ENCODE data around the gene UBE2R2. TPM values are rescaled to one million over a fixed set of nuclear protein-coding genes. Genes with fewer than 3 reads are reported as not detected.
A peak's percentile ranks its signal among the peaks of the same experiment; 100 is the strongest.
"Not testable (repeated sequence)": the region's sequence is repeated elsewhere in the genome, so short reads cannot be mapped to it uniquely, and the experiment has no call there.

UBE2R2 gene
- total and polyA plus RNA-seq, 12 donors = 15.8 to 47.9 (median 41.4) TPM

GRCh38 chr9:33818167-33818846, 1.3 kb downstream of the UBE2R2 start:
- Histone ChIP-seq H3K4me3 (peak overlapping the region; percentile 65 to 96 (median 90)), H3K9me3 (no peaks in the 10 kb centered on the region), H3K27me3 (no peaks in the 10 kb centered on the region), H3K36me3 (peaks cover 0 to 4% (median 0%) of the 10 kb centered on the region in 9 donors), H3K27ac (peak overlapping the region; percentile 98 to 100 (median 99)), H3K4me1 (peaks cover 6 to 74% (median 58%) of the 10 kb centered on the region in 9 donors)
- no peak for TF ChIP-seq CTCF (IDR thresholded peaks at IDR 0.05)
- intact Hi-C loops (cut with DNase I) = loop anchor here in 9 of 10 donors (5.0 to 10.0 kb wide), 9 partner anchors 34 to 436 kb away; no protein-coding TSS in a partner anchor
- WGBS, 2 donors = 1% methylated on average over 18 of the region's 18 CpGs
- ATAC-seq = peak in 7 of 8 donors; percentile 0 to 34 (median 23)
- peak in 1 of 2 donors; percentile 61 for DNase-seq

GRCh38 chr9:33818847-33819500, 2.0 kb downstream of the UBE2R2 start:
- TF ChIP-seq CTCF (IDR thresholded peaks at IDR 0.05) = no peak
- DNase-seq = no peak
- peak overlapping the region; percentile 98 to 100 (median 99) for H3K27ac ChIP-seq
- no peak for ATAC-seq
- no peaks in the 10 kb centered on the region for H3K9me3 ChIP-seq
- H3K36me3 ChIP-seq = peaks cover 0 to 6% (median 0%) of the 10 kb centered on the region in 9 donors
- H3K27me3 ChIP-seq = no peaks in the 10 kb centered on the region
- 18% methylated on average over 4 of the region's 4 CpGs for WGBS, 2 donors
- peaks cover 7 to 75% (median 54%) of the 10 kb centered on the region in 9 donors for H3K4me1 ChIP-seq
- intact Hi-C loops (cut with DNase I) = loop anchor here in 9 of 10 donors (5.0 to 10.0 kb wide), 9 partner anchors 33 to 436 kb away; no protein-coding TSS in a partner anchor
- peak overlapping the region; percentile 65 to 96 (median 90) for H3K4me3 ChIP-seq

GRCh38 chr9:33820231-33820745, 3.3 kb downstream of the UBE2R2 start:
- Histone ChIP-seq H3K4me3 (peak overlapping the region in 2 of 10 donors; percentile 0 to 89), H3K9me3 (no peaks in the 10 kb centered on the region), H3K36me3 (peaks cover 0 to 11% (median 0%) of the 10 kb centered on the region in 9 donors), H3K4me1 (peaks cover 2 to 65% (median 45%) of the 10 kb centered on the region in 9 donors), H3K27me3 (no peaks in the 10 kb centered on the region), H3K27ac (peak overlapping the region in 4 of 10 donors; percentile 46 to 100 (median 99))
- TF ChIP-seq CTCF (IDR thresholded peaks at IDR 0.05) = no peak
- WGBS, 2 donors = 56 to 58% methylated on average over 4 of the region's 4 CpGs
- intact Hi-C loops (cut with DNase I) = no loop called here
- DNase-seq = no peak
- no peak for ATAC-seq

GRCh38 chr9:33823801-33824200, 6.8 kb downstream of the UBE2R2 start:
- Histone ChIP-seq H3K27ac (no peak overlapping the region), H3K9me3 (no peaks in the 10 kb centered on the region), H3K36me3 (peaks cover 0 to 18% (median 0%) of the 10 kb centered on the region in 9 donors), H3K4me1 (peaks cover 2 to 52% (median 37%) of the 10 kb centered on the region in 9 donors), H3K4me3 (no peak overlapping the region), H3K27me3 (no peaks in the 10 kb centered on the region)
- intact Hi-C loops (cut with DNase I) = no loop called here
- DNase-seq (no peak), ATAC-seq (no peak)
- WGBS, 2 donors = 72 to 77% methylated on average over 3 of the region's 3 CpGs
- no peak for TF ChIP-seq CTCF (IDR thresholded peaks at IDR 0.05)

GRCh38 chr9:33827285-33827684, 10.3 kb downstream of the UBE2R2 start:
- peaks cover 0 to 27% (median 0%) of the 10 kb centered on the region in 9 donors for H3K36me3 ChIP-seq
- WGBS, 2 donors = 97% methylated on average over 11 of the region's 11 CpGs
- DNase-seq; H3K4me3 ChIP-seq; intact Hi-C loops (cut with DNase I); H3K27ac ChIP-seq; H3K27me3 ChIP-seq; ATAC-seq; H3K9me3 ChIP-seq: not testable (repeated sequence)
- H3K4me1 ChIP-seq = peaks cover 2 to 37% (median 13%) of the 10 kb centered on the region in 9 donors

- H3K27me3 ChIP-seq; ATAC-seq; DNase-seq; H3K9me3 ChIP-seq; H3K4me3 ChIP-seq; intact Hi-C loops (cut with DNase I): not testable (repeated sequence)
- H3K27ac ChIP-seq = peak overlapping the region in 1 of 10 donors; percentile 31
- WGBS, 2 donors = 89 to 91% methylated on average over 17 of the region's 17 CpGs
- H3K4me1 ChIP-seq = peaks cover 0 to 31% (median 5%) of the 10 kb centered on the region in 9 donors
- peaks cover 0 to 16% (median 0%) of the 10 kb centered on the region in 9 donors for H3K36me3 ChIP-seq
Measured at GRCh38 chr9:33829641-33830230, 12.8 kb downstream of the UBE2R2 start.
